Body of pancreas (tissue), 4 donors: ENCODE results near the gene NEDD4.

Experiments used
- POLR2A ChIP-seq, 3 donors: fragments of 450-650 bp; IDR thresholded peaks; one replicate each; pipeline ENCODE4 v1.6.1; 2016; ENCODE audit warnings: antibody characterized with exemption in 3 of 3, mild to moderate bottlenecking in 2 of 3
- TF ChIP-seq, protein P1 (sequence below), 7 experiments: fragments of 450-650 bp in 4 of 7; fragments of 200-600 bp in 3 of 7; sonication (generic) in 3 of 7; IDR thresholded peaks; one replicate each; pipeline ENCODE4 v1.5.1; 2016 to 2019; ENCODE audit warnings: antibody characterized with exemption in 7 of 7

GRCh38 chr15:55860468-55860867, 132.9 kb downstream of the NEDD4 start:
- TF ChIP-seq, protein P1, sequence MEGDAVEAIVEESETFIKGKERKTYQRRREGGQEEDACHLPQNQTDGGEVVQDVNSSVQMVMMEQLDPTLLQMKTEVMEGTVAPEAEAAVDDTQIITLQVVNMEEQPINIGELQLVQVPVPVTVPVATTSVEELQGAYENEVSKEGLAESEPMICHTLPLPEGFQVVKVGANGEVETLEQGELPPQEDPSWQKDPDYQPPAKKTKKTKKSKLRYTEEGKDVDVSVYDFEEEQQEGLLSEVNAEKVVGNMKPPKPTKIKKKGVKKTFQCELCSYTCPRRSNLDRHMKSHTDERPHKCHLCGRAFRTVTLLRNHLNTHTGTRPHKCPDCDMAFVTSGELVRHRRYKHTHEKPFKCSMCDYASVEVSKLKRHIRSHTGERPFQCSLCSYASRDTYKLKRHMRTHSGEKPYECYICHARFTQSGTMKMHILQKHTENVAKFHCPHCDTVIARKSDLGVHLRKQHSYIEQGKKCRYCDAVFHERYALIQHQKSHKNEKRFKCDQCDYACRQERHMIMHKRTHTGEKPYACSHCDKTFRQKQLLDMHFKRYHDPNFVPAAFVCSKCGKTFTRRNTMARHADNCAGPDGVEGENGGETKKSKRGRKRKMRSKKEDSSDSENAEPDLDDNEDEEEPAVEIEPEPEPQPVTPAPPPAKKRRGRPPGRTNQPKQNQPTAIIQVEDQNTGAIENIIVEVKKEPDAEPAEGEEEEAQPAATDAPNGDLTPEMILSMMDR (IDR thresholded peaks at IDR 0.05): no peak
- no peak for TF ChIP-seq POLR2A (IDR thresholded peaks at IDR 0.05)
